GM12801 (cell line): ENCODE results near the gene ELFN1.

Source experiments
- TF ChIP-seq, protein P1 (sequence below): IDR thresholded peaks from one replicate; pipeline ENCODE4 v1.5.1; 2011; ENCODE audit warnings: control low read depth; ENCODE audit not compliant: insufficient read length; ENCODE audit errors: extremely low read depth

ELFN1 gene

DNA sequence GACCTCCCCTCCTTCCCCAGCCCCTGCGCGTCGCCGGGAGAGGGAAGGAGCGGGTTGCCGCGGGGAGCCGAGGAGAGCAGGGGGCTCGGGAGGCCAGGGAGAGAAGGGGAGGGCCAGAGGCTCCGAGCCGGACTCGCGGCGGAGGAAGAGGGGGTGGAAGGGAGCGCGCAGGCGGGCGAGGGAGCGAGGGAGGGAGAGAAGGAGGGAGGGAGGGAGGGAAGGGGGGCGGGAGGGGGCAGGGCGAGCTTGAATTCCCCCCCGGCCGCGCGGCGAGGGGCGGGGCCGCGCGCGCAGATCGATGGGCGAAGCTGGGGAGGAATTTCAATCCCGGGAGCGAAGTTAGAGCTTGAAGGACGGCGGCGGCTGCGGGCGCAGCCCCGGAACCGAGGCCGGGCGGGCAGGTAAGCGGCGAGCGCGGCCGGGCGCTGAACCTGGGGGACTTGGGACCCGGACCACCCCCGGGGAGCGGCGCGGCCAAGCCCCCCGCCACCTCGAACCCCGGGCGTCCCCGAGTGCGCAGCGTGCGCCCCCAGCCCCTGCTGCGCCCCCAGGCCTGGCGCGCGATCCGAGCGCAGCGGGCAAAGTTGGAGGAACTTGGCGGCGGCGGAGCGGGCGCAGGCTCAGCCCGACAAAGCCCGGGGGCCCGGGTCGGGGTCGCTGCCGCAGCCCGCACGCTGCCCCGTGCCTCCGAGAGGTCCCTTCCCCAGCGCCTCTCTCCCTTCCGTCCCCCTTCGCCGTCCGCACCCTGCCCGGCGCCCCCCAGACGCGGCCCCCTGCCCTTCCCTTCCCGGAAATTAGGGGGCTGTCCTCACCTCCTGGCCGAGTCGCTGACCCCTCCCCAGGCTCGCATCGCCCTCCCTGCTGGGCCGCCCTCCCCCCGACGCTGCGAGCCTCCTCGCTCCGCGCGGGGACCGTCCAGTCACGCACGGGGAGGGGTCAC, at the start of gene ELFN1:
TSS of gene ELFN1 (plus strand) at position 324 of the 940 bp plus-strand sequence. CDS start 74,320 bp downstream, outside the sequence.
- TF ChIP-seq, protein P1, sequence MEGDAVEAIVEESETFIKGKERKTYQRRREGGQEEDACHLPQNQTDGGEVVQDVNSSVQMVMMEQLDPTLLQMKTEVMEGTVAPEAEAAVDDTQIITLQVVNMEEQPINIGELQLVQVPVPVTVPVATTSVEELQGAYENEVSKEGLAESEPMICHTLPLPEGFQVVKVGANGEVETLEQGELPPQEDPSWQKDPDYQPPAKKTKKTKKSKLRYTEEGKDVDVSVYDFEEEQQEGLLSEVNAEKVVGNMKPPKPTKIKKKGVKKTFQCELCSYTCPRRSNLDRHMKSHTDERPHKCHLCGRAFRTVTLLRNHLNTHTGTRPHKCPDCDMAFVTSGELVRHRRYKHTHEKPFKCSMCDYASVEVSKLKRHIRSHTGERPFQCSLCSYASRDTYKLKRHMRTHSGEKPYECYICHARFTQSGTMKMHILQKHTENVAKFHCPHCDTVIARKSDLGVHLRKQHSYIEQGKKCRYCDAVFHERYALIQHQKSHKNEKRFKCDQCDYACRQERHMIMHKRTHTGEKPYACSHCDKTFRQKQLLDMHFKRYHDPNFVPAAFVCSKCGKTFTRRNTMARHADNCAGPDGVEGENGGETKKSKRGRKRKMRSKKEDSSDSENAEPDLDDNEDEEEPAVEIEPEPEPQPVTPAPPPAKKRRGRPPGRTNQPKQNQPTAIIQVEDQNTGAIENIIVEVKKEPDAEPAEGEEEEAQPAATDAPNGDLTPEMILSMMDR, result no peak

DNA sequence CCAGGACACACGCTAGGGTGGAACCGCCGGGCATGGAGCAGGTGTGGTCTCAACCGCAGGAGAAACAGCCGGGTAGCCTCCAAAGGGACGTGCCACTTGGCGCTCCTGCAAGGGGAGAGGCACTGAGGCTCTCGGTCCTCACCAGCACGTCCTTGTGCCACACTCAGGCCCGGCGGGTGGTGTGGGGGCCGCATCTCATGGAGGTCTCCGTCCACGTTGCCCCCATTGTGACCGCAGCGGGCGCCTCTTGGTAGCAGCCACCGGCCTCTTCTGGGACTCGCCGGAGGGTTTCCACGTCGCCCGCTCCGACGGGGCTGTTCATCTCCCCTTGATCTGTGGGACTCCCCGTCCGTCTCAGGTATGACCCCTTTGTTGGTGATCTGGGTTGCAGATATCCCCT, 49.2 kb upstream of the ELFN1 start:
- TF ChIP-seq, protein P1, result no peak

- TF ChIP-seq, protein P1, result no peak
These were observed 48.4 kb upstream of the ELFN1 start for GRCh38 chr7:1621718-1622117.

- TF ChIP-seq, protein P1, result no peak
These were observed 47.6 kb upstream of the ELFN1 start for GRCh38 chr7:1622441-1622840.

DNA sequence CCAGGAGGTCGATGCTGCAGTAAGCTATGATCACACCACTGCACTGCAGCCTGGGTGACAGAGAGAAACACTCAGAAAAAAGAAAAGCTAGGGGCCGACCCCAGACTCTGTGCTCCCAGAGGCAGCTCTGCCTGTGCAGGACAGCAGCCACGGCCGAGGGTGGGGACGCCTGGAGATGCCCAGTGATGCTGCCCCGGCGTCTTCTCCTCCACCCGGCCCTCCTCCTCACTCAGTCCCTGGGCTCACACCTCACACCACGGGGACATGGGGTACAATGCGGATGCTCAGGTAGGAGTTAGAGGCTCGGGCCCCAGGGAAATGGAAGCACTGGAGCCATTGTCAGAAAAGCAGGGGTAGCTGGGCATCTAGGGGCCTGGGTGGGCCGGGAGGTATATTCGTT, 46.3 kb upstream of the ELFN1 start:
- TF ChIP-seq, protein P1, result no peak

DNA sequence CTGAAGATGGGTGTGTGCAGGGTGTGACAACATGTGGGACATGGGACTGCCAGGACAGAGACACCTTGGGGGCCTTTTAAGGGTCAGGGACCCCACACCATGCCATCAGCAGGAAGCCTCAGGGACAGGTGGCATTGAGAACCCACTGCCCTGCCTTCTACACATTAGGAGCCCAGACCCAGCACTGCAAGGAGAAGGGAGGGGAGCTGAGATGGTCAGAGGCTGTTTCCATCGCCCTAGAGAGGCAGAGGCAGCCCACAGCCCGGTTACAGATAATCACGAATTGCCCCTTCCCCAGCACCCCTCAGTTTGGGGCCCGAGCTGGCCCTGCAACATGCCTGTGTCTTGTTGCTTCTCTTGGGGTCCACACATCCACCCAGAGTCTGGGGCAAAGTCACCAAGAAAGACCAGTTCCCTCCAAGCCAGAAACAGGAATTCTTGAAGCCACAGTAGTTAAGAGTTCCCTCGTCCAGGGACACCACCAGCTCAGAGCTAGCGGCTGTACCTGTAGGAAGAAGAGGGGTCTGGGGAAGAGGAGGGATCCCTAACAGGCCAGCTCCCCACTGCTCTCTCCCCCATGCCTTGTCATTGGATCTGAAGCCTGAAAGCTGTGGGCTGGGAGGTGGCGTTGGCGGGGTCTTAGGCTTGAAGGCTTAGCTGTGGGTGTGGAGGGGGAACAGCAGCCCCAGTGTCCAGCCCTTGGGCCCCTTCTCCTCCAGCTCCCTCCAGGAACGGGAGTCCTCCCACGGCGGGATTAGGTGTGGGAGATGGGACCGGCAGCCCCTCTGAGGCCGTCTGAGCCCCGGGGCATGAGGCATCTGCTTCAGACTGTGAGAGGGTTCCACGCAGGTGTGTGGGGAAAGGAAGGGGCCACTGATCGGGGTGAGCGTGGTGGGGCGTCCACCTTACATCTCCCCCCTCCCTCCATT, 44.8 kb upstream of the ELFN1 start:
- TF ChIP-seq, protein P1, result no peak

GRCh38 chr7:1626769-1627168, 43.3 kb upstream of the ELFN1 start:
- TF ChIP-seq, protein P1, result no peak
